NCI-H2029 treated with DMSO at 0.1 percent for 48 hours (cell line): ENCODE measurements around the gene CNTN5.
"Not testable (repeated sequence)": the region's sequence is repeated elsewhere in the genome, so short reads cannot be mapped to it uniquely, and the experiment has no call there.

Source experiments
- DNase-seq: peaks from one replicate; lab custom pipeline; 2025; lab: John Stamatoyannopoulos, UW

CNTN5 gene

DNA sequence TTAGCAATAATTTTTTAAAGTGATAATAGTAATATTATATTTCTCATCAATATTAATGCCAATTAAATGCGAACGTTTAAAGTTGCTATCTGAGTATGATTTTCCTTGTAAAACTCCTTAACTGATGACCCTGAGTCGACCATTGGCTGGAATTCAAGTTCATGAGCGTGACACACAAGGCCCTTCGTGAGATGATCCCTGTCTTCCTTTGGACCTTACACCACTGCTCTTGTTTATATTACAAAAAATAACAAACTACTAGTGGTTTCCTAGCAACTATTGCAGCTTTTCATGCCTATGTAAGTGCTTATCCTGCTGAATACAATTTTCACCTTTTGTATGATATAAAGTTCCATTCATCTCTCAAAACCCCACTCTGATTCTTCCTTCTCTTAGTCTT lies 752.9 kb downstream of the CNTN5 start:
- DNase-seq = no peak

DNA sequence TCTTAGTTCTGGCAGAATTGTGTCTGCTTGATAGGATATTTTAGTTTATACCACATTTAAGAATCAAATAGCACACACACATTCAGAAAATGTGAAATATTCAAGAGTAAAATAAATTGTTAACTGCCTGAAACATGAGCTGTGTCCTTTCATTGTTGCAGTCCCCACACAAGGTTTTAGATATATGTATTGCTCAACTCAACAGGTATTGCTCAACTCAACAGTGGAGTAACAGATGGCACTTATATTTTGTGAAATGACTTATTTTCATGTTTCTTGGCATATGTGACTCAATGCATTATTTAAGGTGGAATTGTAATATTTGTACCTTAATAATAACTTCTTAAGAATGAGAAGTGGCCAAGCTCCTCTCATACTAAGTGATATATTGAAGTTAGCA lies 760.3 kb downstream of the CNTN5 start:
- DNase-seq = no peak

DNA sequence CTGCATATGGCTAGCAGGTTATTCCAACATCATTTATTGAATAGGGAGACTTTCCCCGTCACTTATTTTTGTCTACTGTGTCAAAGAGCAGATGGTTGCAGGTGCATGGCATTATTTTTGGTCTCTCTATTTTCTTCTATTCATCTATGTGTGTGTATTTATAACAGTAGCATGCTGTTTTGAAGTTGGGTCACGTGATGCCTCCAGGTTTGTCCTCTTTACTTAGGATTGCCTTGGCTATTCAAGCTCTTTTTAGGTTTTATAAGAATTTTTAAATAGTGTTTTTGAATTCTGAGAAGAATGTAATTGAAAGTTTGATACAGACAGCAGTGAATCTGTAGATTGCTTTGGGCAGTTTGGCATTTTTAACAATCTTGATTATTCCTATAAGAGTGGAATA lies 770.6 kb downstream of the CNTN5 start:
- DNase-seq = no peak

DNA sequence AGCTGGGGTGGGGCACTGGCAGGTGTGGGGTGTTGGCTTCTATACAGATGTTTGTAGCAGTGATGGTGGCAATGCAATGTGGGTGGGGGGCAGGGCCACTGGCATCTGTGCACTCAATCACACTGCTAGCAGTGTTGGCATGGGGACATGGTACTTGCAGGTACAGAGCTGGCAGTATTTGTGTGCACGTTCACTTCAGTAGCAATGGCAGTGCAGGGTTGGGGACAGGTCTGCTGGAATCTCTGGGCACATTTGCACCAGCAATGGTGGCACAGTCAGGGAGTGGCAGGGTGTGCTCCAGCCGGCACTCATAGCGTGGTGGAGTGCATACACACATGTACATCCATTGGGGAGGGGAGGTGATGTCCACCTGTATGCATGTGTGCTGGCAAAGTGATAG lies 775.2 kb downstream of the CNTN5 start:
- no peak for DNase-seq

DNA sequence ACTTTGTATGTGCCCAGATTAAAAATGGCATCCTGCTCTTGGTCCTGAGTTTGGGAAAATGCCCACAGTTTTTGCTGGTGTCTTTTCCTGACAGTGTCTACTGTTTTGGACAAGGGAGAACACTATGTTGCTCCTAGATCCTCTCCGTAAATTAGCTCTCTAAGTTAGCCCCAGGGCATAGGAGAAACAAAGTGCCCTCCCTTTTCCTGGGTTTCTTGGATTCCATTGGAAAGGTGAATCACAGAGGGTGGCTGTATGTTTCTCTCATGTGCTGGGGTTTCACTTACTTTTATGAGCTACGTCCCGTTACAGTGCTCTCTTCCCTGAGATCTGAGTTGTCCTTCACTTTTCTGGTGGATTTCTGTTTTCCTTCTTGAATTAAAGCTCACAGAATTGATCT lies 782.8 kb downstream of the CNTN5 start:
- DNase-seq = no peak

DNA sequence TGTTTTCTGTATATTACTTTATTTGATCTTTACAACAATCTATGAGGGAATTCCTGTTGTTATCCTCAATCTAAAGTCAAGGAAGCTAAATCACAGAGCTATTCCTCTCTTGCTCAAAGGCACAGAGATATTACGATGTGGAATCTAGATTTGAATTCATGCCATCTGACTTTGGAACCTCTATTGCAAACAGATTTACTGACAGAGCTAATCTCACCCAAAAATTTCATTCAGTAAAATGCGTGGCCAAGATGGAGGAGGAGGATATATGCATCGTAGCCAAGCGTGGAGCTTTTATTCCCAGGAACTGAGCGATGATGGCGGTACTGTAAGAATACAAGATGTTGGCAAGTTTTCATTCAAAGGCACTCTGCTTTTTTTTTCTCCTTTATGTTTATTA lies 791.8 kb downstream of the CNTN5 start:
- no peak for DNase-seq

DNA sequence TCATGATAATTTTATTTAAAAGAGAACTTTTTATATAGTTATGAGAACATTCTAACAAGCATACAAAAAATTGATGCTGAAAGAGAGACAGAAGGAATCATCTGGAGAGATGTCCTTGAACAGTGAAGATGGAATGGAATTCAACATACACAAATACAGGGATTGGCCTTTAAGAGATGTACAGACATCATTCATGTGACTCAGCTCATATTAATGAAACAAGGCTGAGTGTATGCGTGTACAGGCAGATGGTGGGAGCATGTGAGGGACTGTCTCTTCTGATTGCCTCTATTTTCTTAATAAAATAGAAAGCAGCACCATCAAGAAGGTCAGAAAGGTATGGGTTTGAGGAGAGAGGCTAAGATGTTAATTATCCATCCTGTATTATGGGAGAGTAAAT lies 793.3 kb downstream of the CNTN5 start:
- no peak for DNase-seq

DNA sequence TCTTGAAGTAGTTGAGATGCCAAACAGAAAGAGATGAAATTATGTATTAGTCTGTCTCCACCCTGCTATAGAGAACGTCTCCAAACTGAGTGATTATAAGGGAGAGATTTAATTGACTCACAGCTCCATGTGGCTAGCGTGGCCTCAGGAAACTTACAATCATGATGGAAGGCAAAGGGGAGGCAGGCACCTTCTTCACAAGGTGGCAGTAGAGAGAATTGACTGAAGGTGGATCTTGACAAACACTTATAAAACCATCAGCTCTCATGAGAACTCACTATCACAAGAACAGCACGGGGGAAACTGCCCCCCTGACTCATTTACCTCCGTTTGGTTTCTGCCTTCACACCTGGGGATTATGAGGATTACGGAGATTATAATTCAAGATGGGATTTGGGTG lies 794.0 kb downstream of the CNTN5 start:
- no peak for DNase-seq

DNA sequence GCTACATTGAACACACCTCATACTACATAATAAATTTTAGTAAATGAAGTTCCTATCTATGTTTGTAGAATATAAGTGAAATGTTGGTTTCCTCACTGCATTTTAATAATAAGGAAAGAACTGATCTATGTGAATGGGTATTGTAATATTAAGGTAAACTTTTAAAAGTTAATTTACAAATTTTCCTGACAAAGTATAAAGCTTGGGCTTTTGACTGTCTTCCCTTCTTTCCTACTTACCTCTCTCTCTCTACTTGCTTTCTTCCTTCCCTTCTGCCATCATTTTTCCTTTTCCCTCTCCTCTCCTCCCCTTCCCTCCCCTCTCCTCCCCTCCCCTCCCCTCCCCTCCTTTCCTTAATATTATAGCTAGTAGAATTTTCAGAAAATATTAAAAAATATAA lies 798.2 kb downstream of the CNTN5 start:
- DNase-seq = no peak

DNA sequence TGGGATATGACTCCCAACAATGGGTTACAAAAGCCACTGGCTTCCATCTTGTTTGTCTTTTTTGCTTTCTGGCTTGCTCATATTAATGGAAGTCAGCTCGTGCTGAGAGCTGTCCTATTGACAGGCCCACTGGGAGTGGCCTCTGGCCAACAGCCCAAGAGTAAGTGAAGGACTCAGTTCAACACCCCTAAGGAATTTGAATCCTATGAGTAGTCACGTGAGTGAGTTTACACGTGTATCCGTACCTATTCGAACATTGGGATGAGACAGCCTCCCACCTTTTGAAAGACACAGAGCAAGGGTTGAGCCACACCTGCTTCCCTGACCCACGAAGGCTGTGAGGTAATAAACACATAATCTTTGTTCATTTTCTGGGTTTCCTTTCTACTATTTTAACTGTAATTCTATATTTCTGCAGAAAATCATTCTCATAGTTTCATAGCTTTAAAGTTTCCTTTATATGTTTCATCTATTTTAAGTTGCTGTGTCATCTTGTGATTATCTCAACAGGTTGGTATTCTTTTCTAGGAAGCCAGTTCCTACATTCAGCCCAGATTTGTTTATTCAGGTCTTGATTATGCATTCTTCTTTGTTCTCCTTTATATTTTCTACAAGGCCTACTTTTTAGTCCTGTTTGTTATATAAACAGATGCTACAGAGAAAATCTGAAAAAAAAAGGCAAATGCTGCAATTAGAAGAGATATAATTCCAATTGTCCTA lies 802.3 kb downstream of the CNTN5 start:
- DNase-seq = no peak

DNA sequence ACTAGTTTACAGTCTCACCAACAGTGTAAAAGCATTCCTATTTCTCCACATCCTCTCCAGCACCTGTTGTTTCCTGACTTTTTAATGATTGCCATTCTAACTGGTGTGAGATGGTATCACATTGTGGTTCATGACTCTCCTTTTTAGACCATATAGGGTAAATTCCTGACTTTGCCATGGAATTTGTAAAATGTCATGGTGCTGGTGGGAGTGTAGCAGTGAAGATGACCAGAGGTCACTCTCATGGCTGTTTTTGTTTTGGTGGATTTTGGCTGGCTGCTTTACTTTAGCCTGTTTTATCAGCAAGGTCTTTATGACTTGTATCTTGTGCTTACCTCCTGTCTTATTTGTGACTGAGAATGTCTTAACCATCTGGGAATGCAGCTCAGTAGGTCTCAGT lies 816.0 kb downstream of the CNTN5 start:
- DNase-seq = not testable (repeated sequence)

DNA sequence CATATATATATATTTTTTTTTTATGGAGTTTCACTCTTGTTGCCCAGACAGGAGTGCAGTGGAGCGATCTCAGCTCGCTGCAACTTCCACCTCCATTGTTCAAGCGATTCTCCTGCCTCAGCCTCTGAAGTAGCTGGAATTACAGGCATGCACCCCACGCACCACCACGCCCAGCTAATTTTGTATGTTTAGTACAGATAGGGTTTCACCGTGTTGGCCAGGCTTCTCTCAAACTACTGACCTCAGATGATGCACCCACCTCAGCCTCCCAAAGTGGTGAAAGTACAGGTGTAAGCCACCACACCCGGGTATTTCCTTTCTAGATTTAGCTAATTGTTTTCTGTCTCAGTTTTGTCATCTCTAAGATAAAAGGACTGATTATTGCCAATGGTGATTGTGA lies 821.1 kb downstream of the CNTN5 start:
- DNase-seq = no peak

DNA sequence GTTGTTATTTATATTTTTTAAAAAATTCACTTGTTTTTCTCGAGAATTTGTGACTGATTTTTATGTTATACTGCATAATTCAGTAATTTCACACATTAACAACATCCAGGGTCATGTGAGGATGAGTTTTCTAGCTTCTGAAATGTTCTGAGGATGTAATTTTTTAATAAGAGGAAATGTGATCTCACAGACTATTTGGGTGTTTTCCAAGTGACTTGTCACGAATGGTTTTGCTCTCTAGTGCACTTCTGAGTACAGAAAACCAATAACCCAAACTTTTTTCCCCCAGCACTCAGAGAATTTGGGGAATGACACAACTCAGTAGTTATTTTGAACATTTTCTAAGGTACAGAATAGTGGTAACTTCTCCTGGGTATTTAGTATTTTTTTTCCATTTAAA lies 845.2 kb downstream of the CNTN5 start:
- DNase-seq = no peak

DNA sequence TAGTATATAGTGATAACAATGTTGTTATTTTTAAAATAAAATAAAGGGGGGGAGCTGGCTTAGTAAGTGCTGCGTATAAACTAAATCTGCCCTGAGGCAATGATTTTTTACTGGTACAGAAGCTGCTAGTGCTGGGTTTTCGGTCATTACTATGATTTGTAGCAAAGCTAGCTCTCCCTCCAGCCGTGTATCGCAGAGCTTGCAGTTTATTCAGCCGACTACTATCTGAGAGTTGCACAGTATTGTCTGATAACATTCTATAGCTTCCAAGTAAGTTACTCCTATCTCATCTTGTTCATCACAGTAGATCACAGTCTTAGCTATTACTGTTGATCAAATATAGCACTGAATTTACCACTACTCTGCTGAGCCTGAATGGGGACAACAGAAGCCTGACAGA lies 860.9 kb downstream of the CNTN5 start:
- DNase-seq = no peak

DNA sequence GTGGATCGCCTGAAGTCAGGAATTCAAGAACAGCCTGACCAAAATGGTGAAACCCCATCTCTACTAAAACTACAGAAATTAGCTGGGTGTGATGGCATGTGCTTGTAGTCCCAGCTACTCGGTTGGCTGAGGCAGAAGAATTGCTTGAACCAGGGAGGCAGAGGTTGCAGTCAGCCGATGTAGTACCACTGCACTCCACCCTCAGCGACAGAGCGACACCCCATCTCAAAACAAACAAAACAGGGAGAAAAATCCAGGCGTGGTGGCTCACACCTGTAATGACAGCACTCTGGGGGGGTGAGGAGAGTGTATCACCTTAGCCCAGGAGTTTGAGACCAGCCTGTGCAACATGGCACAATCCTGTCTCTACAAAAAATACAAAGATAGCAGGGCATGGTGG lies 864.0 kb downstream of the CNTN5 start:
- no peak for DNase-seq

DNA sequence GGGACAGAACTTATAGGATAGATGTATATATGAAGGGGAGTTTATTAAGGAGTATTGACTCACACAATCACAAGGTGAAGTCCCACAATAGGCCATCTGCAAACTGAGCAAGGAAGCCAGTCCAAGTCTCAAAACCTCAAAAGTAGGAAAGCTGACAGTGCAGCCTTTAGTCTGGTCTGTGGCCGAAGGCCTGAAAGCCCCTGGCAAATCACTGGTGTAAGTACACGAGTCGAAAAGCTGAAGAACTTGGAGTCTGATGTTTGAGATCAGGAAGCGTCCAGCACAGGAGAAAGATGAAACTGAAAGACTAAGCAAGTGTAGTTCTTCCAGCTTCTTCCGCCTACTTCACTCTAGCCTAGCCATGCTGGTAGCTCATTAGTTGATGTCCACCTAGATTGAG lies 866.7 kb downstream of the CNTN5 start:
- no peak for DNase-seq

DNA sequence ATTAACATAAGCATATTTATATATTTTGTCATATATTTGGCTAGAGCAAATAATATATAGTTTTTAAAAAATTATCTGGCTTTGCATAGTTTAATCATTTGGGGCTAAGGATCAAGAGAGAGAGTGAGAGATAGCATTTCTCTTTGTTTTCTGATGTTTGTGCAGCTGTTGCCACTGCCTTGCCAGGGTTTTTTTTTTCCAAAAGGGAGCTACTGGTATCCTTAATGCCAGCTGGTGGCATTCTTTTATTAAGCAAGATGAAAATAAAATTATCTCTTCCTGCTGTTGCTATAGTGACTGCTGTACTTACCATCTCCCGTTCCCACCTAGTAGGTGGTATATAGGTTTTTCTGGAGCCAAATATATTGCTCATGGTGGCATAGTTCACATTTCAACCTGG lies 873.1 kb downstream of the CNTN5 start:
- no peak for DNase-seq

DNA sequence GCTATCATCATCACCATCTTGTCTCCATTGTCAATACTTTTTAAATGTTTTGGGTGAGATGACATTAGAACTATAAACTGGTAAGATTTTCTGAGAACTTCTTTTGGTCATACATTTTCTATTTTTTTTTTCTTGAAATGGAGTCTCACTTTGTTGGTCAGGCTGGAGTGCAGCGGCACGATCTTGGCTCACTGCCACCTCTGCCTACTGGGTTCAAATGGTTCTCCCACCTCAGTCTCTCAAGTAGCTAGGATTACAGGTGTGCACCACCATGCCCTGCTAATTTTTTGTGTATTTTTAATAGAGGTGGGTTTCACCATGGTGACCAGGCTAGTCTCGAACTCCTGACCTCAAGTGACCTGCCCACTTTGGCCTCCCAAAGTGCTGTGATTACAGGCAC lies 880.4 kb downstream of the CNTN5 start:
- no peak for DNase-seq

DNA sequence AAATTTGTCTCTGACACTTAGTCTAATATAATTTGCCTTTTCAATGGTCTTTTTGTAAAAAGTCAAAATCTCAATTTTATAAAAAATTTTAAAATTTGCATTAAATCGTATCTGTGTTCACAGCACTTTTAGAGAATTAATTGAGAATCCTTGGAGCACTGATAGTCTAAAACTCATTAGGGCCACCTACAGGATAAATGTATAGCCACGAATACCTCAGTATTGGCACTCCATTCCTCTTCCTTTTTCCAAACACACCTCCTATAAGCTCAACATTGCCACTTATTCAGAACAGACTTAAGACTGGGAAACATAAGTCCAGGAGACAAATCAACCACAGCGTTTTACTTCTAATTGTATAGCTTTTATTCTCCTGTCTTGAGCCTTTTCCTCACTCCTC lies 890.4 kb downstream of the CNTN5 start:
- DNase-seq = no peak

DNA sequence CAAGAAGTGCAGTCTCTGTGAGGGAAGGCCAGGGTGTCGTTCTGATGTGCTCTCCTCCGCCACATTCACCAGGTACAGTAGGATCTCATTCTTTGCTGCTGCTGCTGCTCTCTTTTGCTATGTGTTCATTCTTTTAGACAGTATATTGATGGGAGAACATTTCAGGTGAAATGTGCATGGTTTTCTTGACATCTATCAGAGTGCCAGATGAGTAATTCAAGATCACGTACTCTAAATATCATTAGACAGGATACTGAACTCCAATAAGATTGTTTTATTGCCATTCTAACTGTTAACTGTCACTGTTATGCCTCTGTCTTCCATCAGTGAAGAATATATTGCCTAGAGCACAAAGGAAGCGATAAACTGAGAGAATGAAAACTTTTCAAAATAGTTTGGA lies 895.3 kb downstream of the CNTN5 start:
- DNase-seq = no peak

DNA sequence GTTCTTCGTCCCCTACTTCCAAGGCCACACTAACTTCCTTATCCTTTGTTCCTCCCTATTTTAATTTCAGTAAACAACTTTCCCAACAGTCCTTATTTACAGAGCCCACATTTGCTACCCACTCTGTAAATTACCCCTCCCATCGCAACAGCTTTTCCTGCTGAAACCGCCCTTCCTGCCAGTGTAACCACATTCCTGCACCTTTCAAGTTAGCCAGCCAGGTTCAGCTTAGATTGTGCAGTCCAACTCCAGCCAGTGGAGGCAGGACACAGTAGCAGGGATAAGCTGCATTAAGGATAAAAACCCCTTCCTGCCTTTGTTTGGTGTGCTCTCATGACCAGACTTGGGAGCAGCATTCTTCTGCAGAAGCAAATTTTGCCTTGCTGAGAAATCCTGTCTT lies 898.0 kb downstream of the CNTN5 start:
- no peak for DNase-seq

DNA sequence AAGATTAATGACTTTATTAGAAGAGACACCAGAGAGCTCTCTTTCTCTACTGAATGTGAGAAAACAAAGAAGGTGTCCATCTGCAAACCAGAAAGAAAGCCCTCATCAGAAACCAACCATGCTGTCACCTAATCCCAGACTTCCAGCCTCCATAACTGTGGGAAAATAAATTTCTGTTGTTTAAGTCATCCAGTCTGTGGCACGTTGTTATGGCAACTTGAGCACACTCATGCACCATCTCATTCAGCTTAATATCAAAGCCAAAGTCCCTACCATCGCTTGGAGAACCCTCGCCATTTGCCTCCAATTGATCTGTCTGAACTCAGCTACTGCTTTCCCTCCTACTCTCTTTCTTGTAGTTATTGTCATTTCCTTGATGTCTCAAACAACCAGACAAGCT lies 900.2 kb downstream of the CNTN5 start:
- no peak for DNase-seq

DNA sequence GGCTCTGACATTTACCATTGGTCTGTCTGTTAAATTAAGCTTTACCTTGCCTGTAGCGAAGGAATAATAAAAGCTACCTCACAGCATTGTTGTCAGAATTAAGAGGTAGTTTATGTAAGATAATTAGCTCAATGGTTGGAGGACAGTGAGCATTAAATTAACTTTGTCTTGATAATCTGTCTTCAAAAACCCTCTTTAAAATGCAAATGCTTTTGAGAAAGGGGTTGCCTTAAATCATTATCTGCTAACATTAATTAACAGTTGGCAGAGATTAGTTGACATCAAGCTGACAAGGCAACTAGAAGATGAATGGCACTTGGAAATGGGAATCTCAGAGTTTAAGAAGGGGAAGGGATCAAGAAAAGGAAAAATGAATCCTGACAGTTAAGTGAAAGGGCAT lies 905.2 kb downstream of the CNTN5 start:
- no peak for DNase-seq

DNA sequence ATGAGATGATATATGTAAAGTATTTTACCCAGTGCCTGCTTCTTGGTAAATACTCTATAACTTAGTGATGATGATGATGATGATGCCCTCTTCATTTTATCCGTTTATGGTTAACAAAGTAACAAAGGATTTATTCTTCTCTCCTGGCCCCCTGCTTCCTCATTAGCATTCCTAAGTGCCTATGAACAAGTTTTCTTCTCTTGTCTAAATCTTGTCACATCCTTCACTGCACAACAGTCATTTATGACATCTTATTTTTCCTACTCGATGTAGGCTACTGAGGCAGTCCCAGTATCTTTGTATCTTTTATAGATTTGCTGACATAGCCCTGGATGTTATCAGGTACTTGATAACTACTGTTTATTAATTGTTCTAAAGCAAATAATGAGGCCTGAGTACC lies 911.9 kb downstream of the CNTN5 start:
- DNase-seq = no peak

DNA sequence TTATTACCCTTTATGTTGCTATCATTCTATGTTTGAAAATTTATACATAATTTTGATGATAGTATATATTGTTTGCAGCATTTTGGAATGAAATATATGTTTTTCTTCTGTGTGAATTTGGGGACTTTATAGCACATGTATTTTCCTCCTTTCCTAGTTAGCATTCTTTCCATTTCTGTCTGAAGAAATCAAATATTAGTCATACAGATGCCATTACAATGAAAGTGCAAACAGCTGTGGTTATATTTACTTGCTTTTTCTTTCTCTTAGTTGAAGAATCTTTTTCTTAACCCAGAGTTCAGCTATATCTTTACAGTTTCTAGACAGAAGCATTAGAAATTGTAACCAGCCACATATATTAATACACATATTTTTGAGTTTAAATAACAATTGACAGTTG lies 913.3 kb downstream of the CNTN5 start:
- no peak for DNase-seq
